CD4-positive, alpha-beta T cell treated with Interferon alpha-2 for 1 hour (primary cell): Measurements from ENCODE around the gene C16orf95.

Experiments used
- DNase-seq, 2 donors: peaks; one replicate each; pipeline ENCODE4 v3.0.0-alpha.2; 2020 to 2022

Gene C16orf95

GRCh38 chr16:87311387-87311786 is 5.8 kb downstream of the C16orf95 start:
- no peak for DNase-seq

- no peak for DNase-seq
These were observed 6.6 kb downstream of the C16orf95 start for GRCh38 chr16:87310610-87311009.

- no peak for DNase-seq
These were observed 7.3 kb downstream of the C16orf95 start for GRCh38 chr16:87309620-87310525.

GRCh38 chr16:87308826-87309225 is 8.4 kb downstream of the C16orf95 start:
- DNase-seq = no peak

GRCh38 chr16:87306516-87306915 is 10.7 kb downstream of the C16orf95 start:
- DNase-seq = no peak

GRCh38 chr16:87305505-87306391 is 11.4 kb downstream of the C16orf95 start:
- DNase-seq = no peak

GRCh38 chr16:87304951-87305350 is 12.2 kb downstream of the C16orf95 start:
- no peak for DNase-seq

GRCh38 chr16:87303962-87304521 is 13.2 kb downstream of the C16orf95 start:
- DNase-seq = no peak

GRCh38 chr16:87303431-87303930 is 13.7 kb downstream of the C16orf95 start:
- no peak for DNase-seq

GRCh38 chr16:87298857-87299465 is 18.2 kb downstream of the C16orf95 start:
- DNase-seq = no peak

GRCh38 chr16:87297918-87298631 is 19.1 kb downstream of the C16orf95 start:
- peak in 1 of 2 donors; percentile 35 for DNase-seq

GRCh38 chr16:87297407-87297806 is 19.8 kb downstream of the C16orf95 start:
- DNase-seq = no peak

GRCh38 chr16:87295661-87296531 is 21.3 kb downstream of the C16orf95 start:
- DNase-seq = no peak

- peak in 1 of 2 donors; percentile 30 for DNase-seq
These were observed 21.9 kb downstream of the C16orf95 start for GRCh38 chr16:87295259-87295658.

- DNase-seq = no peak
These were observed 23.2 kb downstream of the C16orf95 start for GRCh38 chr16:87293990-87294389.

GRCh38 chr16:87291944-87292343 is 25.2 kb downstream of the C16orf95 start:
- no peak for DNase-seq

- DNase-seq = no peak
These were observed 28.3 kb downstream of the C16orf95 start for GRCh38 chr16:87288753-87289362.

GRCh38 chr16:87286839-87287626 is 30.2 kb downstream of the C16orf95 start:
- no peak for DNase-seq

GRCh38 chr16:87284183-87284582 is 33.0 kb downstream of the C16orf95 start:
- DNase-seq = no peak
